GM18873 (cell line): Measurements from ENCODE around the gene POTEI.
"Not testable (repeated sequence)": the region's sequence is repeated elsewhere in the genome, so short reads cannot be mapped to it uniquely, and the experiment has no call there.

Experiments used
- ATAC-seq: cut with Tn5 transposase; IDR thresholded peaks from one replicate; pipeline ENCODE4 v1.9.1; 2021; ENCODE audit warnings: mild to moderate bottlenecking, moderate library complexity, moderate number of reproducible peaks; ENCODE audit not compliant: unreplicated experiment, low FRiP score

Gene POTEI

GRCh38 chr2:130491073-130491472, 18.1 kb downstream of the POTEI start:
- ATAC-seq: not testable (repeated sequence)

DNA sequence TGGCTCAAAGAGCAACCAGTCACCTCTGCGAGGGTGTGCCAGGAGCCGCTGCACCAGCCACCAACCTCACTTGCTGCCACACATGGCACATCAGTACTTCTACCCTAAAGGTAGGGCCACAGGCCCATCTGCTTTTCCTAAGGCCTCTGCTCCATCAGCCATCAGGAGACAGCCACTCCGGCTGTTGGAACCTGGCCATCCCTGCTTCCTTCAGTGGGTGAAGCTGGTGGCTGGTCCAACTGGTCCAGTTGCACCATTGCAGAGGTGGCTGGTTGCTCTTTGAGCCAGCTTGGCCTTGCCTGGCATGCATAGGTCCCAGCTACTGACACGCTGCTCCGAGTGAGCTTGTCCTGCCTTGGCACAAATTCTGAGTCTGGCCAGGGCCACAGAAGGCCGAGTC, 53.7 kb downstream of the POTEI start:
- not testable (repeated sequence) for ATAC-seq

DNA sequence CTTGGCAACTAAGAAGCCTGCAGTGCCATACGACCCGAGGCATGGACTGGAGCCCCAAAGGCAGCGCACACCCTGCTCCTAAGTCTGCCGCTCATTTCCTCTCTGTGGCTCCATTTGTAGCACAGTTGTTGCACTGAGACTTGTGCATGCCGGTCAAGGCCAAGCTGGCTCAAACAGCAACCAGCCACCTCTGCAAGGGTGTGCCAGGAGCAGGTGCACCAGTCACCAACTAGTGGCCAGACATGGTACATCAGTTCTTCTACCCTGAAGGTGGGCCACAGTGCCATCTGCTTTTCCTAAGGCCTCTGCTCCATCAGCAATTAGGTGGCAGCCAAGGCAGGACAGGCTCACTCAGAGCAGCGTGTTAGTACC, 54.4 kb downstream of the POTEI start:
- ATAC-seq: not testable (repeated sequence)

DNA sequence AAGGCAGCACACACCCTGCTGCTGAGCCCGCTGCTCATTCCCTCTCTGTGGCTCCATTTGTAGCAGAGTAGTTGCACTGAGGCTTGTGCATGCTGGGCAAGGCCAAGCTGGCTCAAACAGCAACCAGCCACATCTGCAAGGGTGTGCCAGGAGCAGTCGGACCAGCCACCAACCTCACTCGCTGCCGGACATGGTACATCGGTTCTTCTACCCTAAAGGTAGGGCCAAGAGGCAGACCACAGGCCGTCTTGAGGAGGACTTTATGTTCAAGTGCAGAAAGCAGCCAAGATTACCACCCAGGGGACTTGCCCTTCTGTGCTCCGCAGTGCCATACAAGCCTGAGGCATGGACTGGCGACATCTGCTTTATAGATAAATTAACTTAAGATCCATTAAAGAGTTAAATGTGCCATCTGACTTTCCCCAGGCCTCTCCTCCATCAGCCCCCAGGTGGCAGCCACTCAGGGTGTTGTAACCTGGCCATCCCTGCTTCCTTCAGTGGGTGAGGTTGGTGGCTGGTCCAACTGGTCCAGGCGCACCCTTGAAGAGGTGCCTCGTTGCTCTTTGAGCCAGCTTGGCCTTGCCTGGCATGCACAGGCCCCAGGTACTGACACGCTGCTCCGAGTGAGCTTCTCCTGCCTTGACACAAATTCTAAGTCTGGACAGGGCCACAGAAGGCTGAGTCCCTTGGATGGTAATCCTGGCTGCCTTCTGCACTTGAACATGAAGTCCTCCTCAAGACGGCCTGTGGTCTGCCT, 55.0 kb downstream of the POTEI start:
- ATAC-seq: not testable (repeated sequence)

DNA sequence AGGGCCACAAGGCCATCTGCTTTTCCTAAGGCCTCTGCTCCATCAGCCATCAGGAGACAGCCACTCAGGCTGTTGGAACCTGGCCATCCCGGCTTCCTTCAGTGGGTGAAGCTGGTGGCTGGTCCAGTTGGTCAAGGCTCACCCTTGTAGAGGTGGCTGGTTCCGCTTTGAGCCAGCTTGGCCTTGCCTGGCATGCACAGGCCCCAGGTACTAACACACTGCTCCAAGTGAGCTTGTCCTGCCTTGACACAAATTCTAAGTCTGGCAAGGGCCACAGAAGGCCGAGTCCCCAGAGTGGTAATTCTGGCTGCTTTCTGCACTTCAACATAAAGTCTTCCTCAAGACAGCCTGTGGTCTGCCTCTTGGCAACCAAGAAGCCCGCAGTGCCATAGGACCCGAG, 56.2 kb downstream of the POTEI start:
- not testable (repeated sequence) for ATAC-seq

DNA sequence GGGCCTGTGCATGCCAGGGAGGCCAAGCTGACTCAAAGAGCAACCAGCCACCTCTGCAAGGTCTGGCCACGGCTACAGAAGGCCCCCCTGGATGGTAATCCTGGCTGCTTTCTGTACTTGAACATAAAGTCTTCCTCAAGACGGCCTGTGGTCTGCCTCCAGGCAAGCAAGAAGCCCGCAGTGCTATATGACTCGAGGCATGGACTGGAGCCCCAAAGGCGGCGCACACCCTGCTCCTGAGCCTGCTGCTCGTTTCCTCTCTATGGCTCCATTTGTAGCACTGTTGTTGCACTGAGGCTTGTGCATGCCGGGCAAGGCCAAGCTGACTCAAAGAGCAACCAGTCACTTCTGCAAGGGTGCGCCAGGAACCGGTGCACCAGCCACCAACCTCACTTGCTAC, 57.3 kb downstream of the POTEI start:
- not testable (repeated sequence) for ATAC-seq

DNA sequence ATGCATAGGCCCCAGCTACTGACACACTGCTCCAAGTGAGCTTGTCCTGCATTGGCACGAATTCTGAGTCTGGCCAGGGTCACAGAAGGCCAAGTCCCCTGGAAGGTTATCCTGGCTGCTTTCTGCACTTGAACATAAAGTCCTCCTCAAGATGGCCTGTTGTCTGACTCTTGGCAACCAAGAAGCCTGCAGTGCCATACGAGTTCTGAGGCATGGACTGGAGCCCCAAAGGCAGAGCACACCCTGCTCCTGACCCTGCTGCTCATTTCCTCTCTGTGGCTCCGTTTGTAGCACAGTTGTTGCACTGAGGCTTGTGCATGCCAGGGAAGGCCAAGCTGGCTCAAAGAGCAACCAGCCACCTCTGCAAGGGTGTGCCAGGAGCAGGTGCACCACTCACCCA, 57.9 kb downstream of the POTEI start:
- not testable (repeated sequence) for ATAC-seq

GRCh38 chr2:130450366-130450765, 58.8 kb downstream of the POTEI start:
- ATAC-seq: not testable (repeated sequence)

DNA sequence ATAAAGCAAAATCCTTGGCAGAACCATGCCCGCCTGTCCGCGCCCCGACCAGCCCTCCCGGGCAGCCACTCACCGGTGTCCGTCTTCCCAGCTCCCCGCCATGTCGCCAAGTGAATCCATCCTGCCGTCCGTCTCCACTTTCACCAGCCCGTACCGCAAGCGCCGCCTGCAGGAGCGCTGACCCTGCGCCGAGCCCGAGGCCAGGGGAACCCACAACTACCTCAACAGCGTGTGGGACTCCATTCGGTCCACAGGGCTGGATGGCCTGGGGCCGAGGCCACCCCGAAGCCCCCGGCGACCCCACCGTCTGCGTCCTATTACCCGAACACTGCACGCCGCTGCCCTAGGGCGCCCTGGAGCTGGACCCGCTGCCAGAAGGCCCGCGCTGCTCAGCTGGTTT, 81.5 kb downstream of the POTEI start:
- not testable (repeated sequence) for ATAC-seq

DNA sequence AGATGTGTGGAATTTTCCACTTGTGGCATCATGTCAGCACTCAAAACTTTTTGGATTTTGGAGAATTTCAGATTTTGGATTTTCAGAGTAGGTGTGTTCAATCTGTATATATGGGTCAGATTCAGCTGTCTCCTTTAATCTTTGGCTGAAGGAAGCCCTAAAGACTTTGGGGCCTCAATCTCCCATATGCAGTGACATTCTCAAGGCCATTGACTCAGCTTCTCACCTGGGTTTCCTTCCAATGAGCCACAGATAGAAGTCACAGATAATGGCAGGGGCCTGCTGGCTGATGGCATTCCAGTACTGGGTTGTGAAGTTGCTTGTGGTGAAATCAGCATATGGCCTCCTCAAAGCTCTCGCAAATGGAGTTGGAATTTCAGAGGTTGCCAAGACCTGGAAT, 90.3 kb downstream of the POTEI start:
- not testable (repeated sequence) for ATAC-seq

GRCh38 chr2:130416693-130417092, 92.4 kb downstream of the POTEI start:
- ATAC-seq: not testable (repeated sequence)
